C4-2B (cell line): ENCODE data around the gene GRM5.
"Not testable (repeated sequence)": the region's sequence is repeated elsewhere in the genome, so short reads cannot be mapped to it uniquely, and the experiment has no call there.

ENCODE experiments used
- H3K27ac ChIP-seq: fragments of 450-650 bp; 2 replicates; pipeline ENCODE4 v1.5.1; 2017
- ZFX ChIP-seq: fragments of 450-650 bp; IDR thresholded peaks from 2 replicates; pipeline ENCODE4 v1.6.1; 2017
- TF ChIP-seq, protein P1 (sequence below): fragments of 450-650 bp; conservative IDR thresholded peaks from 2 replicates; pipeline ENCODE4 v1.5.1; 2017; ENCODE audit warnings: mild to moderate bottlenecking

The GRM5 gene

DNA sequence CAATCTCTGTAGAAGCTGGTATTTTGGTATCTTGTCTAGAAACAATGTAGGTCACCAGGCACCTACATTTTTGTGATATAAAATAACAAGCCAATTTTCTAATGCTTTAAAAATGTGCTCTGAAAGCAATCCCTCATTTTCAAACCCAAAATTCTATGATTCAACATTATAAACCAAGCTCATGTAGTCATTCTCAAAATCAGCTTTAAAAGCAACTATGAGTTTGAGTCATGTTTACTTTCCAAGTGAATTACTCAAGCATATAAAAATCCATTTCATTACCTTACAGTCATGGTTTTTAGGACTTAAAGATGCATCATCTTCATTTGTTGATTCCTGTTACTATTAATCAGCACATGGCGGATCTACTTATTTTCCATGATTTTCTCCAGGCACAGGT is 216.4 kb downstream of the GRM5 start:
- no peak for TF ChIP-seq ZFX
- TF ChIP-seq, protein P1, sequence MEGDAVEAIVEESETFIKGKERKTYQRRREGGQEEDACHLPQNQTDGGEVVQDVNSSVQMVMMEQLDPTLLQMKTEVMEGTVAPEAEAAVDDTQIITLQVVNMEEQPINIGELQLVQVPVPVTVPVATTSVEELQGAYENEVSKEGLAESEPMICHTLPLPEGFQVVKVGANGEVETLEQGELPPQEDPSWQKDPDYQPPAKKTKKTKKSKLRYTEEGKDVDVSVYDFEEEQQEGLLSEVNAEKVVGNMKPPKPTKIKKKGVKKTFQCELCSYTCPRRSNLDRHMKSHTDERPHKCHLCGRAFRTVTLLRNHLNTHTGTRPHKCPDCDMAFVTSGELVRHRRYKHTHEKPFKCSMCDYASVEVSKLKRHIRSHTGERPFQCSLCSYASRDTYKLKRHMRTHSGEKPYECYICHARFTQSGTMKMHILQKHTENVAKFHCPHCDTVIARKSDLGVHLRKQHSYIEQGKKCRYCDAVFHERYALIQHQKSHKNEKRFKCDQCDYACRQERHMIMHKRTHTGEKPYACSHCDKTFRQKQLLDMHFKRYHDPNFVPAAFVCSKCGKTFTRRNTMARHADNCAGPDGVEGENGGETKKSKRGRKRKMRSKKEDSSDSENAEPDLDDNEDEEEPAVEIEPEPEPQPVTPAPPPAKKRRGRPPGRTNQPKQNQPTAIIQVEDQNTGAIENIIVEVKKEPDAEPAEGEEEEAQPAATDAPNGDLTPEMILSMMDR: no peak
- H3K27ac ChIP-seq: no peak overlapping the region

DNA sequence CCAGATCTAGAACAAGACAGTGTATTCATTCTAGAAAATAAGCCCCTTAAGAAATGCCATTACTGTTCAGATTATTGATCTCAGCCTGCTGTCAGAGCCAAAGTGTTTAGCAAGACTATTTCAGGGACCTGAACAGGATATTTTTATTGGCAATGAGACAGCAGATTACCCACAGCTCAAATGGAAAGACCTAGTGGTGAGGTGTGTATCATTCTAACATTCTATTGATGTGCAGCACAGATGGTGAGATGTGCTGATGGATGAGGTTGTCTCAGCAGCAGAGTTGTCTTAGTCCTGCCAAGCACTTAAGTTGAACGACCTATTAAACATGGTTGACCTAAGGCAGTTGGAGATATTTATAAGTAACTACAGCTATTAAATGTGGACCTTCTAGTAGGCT is 219.5 kb downstream of the GRM5 start:
- H3K27ac ChIP-seq: not testable (repeated sequence)

DNA sequence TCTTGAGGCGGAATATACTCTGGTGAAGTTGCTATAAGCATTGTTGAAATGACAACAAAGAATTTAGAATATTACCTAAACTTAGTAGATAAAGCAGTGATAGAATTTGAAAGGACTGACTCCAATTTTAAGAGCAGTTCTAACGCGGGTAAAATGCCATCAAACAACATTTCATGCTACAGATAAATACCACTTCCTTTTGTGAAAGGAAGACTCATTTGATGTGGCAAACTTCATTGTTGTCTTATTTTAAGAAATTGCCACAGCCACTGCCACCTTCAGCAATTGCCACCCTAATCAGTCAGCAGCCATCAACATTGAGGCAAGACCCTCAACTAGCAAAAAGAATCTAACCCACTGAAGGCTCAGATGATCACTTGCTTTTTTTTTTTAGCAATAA is 220.8 kb downstream of the GRM5 start:
- not testable (repeated sequence) for H3K27ac ChIP-seq

DNA sequence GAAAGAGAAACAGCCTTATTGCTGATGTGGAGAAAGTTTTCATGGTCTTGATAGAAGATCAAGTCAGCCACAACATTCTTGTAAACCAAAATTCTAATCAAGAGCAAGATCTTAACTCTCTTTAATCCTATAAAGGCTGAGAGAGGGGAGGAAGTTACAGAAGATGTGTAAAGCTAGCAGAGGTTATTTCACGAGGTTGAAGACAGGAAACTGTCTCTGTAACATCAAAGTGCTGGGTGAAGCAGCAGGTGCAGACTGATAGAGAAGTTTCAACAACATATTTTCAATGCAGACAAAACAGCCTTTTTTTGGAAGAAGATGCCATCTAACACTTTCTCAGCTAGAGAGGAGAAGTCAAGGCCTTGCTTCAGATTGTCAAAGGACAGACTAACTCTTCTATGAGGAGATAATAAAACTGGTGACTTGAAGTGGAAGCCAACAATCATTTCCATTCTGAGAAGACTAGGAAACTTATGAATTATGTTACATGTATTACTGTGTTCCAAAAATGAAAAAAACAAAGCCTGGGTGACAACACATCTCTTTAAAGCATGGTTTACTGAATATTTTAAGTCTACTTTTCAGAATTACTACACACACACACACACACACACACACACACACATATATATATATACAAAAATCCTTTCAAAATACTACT is 221.9 kb downstream of the GRM5 start:
- not testable (repeated sequence) for H3K27ac ChIP-seq

DNA sequence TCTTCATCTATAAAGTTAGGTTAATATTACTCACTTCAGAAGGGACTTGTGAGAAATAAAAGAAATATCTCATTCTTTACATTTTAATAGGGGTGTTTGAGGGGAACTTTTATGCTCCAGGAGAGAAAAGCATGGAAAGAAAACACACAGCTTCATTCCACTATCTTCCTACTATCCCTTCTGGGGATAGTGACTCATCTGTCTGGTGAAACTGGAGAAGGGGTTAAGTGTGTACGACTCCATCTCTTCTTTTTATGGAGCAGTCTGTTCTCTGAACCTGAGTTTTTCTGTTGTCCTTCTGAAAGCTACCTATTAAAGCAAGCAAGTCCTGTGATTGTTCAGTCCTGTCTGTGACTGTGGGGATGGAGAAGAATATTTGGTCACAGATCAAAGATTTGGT is 227.6 kb downstream of the GRM5 start:
- H3K27ac ChIP-seq: not testable (repeated sequence)

DNA sequence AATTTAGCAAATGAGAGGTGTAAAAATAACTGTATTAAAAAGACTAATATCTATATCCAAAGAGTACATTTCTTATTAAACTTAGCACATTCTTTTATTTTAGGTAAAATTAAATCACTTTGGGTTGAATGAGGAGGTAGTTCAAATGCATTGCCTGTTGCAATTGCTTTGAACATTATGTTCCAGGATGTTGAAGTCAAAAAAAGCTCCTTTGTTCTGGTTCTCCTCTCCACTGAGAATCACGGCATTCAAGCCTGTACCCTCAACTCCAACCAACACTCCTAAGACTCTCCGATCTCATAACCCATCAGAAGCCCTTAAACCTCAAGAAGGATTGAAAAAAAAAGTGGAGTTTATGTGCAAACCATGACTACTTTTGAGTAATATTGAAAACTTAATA is 230.1 kb downstream of the GRM5 start:
- not testable (repeated sequence) for H3K27ac ChIP-seq

DNA sequence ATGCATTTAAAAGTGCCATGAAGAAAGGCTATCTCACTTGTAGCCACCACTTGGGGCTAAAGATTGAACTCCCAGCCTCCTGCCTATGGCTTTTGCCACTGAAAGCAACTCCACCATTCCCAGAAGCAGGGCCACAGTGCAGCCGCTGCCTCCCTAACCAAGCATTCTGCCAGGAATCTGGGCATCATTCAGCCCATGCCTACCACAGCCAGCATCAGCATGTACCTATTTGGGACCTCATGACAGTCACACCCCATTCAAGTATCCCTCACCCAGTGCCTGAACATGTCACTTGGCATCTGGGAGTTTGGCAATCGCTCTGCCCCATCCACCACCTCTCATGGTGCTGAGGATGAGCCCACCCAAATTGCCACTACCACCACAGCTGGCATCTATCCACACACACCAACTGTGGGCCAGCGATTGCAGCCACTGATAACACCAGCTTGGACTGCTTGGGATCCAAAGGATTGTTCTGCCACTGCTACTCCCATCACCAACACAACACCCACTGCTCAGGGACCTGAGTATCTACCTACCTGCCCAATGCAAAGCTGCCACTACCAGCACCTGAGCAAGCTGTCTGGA is 234.4 kb downstream of the GRM5 start:
- H3K27ac ChIP-seq: no peak overlapping the region
- TF ChIP-seq, protein P1: no peak
- no peak for TF ChIP-seq ZFX

DNA sequence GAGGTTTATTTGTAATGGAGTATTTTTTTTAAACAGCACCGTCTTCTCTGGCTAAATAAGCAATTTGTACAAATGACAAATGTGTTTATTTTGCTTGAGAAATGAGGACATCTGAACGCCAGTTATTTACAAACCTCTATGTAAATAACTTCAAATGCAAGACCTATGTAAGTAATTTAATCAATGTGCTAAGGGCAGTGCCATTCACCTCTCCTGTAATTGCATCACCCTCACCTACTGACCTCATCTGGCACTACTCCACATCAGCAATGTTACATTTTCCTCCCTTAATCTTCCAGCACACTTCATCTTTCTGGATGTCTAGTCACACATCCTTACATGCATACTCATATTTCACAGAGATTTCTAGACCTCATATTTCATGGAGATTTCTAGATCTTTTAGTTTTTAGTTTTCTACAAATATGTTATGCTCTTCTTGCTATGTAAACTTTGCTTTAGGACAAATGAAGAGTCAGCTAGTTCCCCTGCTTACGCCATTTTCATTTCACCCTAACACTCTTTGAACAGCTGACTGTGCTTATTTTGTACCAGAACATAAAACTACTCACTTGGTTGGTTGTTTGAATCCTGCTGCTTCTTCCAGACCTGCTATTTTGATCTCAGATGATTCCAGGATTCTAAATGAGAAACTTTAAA is 238.6 kb downstream of the GRM5 start:
- no peak overlapping the region for H3K27ac ChIP-seq
- TF ChIP-seq, protein P1: no peak
- no peak for TF ChIP-seq ZFX

DNA sequence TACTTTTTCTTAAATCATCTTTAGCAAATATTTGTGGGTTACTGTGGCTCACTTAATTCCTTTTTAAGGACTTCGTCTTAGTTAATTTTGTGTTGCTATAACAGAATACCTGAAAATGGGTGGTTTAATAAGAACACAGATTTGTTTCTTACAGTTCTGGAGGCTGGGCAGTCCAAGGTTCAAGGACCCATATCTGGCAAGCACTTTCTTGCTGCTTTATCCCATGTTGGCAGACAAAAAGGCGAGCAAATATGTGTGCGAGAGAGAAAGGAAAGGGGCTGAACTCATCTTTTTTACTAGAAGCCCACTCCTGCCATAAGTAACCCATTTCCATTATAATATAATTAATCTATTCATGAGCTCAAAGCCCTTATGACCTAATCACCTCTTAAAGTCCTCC is 246.2 kb downstream of the GRM5 start:
- TF ChIP-seq, protein P1: no peak
- no peak for TF ChIP-seq ZFX
- H3K27ac ChIP-seq: no peak overlapping the region

DNA sequence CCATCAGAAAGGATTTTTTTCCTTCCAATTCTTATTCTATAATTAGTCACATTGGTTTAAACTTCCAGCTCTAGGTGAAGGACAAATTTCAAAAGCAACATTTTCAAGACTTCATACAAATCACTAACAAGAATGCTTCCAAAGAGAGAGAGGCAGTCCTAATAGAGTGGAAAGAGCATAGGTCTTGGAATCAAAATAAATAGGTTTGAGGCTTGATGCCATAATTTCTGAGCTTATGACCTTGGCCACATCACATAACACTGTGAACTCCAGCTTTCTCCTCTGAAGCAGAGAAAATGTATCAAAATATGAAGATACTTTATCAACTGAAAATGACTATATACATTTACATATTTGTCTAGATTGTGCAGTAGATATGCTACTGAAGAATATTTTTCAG is 246.8 kb downstream of the GRM5 start:
- no peak overlapping the region for H3K27ac ChIP-seq
- no peak for TF ChIP-seq ZFX
- TF ChIP-seq, protein P1: no peak
